GM19240 (cell line): Measurements from ENCODE around the gene ZNF827.
"Not testable (repeated sequence)": the region's sequence is repeated elsewhere in the genome, so short reads cannot be mapped to it uniquely, and the experiment has no call there.

Experiments
- DNase-seq: peaks from one replicate; pipeline ENCODE4 v3.0.0; 2011; ENCODE audit warnings: low spot score; ENCODE audit not compliant: insufficient read length

The ZNF827 gene

GRCh38 chr4:145866991-145867390 lies 71.6 kb downstream of the ZNF827 start:
- no peak for DNase-seq

- no peak for DNase-seq
Observed at GRCh38 chr4:145865274-145865941, 73.2 kb downstream of the ZNF827 start.

- no peak for DNase-seq
Observed at GRCh38 chr4:145863191-145863590, 75.4 kb downstream of the ZNF827 start.

DNA sequence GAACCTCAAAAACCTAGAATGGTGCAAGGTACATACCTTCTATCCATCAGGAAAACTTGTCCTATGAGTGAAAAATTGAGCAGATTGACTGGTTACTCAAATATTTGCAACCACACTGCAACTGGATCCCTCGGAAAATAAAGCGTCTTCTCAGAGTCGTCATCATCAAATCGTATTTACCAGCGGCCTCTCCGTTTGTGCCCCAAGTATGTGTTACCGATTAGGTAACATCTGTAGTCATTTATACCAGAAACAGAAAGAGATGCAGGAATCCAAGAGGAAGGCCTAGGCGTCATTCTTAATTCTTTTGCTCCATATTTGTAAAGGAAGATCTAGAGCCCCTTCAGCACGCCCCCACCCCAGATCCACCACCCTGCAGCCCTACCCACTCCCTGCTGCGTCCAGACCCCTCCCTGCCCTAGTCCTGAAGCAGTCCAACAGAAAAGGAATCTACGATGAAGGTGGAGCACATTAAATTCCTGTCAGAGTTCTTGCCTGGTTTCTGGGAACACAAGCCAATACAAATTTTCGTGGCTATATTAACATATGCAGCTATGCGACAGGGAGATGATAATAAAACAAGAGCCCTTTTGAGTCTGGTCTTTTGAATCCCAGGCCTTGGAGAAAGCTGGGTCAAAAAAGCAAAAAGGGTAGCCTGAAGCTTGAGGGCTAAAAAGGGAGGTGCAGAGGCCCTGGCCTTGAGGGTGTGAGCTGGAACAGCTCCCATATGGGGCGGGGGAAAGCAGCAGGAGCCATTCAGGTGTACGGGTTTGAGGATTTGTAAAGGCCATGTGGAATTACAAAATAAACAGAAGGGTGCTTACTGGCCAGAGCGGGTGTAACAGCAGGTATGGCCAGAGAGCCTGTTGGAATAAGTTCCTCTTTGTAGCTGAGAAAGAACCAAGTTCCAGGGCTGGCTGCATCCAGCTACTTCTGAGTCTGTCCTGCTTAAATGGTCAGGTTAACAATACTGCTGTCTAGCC lies 77.0 kb downstream of the ZNF827 start:
- no peak for DNase-seq

DNA sequence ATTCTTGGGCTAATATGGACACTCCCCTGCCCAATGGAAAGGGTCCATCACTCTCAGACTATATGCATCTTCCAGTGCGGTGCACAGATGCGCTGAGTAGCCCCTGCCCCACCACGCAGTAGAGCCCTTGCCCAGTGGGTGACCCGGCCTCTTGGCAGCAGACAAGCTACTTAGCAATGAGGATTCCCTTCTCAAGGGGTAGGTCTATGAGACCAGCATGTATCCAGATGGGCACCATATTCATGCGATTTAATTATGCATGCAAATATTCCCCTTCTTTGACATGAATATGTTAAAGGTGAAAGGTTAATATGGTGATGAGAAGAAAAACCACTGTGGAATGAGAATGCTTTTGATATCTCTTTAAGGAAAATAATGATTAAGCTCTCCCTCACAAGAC lies 77.7 kb downstream of the ZNF827 start:
- DNase-seq: no peak

DNA sequence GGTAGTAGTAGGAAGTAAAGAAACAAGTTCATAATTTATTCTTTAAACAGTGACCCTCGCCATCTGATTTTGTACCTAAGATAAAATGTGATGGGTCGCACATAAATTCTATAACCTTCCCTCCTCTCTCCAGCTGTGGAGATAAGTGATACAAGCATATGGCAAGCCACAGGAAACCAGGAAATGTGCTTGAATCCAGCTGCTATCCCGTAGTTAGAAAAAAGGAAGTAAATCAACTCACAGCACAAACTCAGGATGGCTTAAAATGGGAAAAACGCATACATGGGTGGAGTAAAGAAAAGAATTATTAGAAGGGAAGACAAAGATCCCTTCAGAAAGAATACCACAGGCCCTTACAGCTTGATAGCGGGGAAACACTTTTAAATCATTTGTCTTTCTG lies 78.2 kb downstream of the ZNF827 start:
- no peak for DNase-seq

DNA sequence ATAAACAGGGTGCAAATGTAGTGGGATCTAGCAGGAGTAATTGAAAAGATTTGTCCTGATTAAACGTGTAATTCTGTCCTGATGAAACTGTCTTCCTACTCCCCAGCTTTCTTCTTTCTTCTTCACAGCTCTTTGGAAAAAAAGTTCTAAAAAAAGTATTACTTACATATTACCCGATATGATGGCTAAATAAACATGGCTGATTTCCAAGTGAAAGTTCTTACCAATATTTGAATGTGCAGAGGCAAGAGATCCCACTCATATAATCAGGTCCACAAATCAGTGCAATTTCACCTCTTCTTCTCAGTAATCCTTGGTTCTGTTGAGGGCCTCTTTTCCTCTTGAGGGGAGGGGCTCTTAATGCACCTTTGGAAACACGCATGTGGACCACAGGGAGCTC lies 78.7 kb downstream of the ZNF827 start:
- DNase-seq: no peak

DNA sequence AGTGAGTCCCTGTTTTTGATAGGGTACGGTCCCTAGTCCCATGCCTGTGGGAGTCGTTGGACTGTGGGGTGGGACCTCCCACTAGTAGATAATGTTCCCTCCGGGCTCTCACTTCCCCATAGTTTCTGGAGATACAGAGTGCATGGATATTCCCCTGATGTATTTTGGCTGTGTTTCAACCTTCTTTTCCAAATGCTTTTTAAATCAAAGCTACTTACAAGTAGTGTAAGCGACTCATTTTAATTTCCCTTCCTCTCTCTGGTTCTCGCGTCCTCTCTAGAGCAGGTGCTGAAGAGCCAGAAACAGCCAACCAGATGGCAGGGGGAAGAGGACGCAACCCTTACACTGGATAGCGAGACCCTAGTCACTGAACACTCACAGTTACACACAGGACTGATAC lies 79.2 kb downstream of the ZNF827 start:
- no peak for DNase-seq

GRCh38 chr4:145852256-145852839 lies 86.3 kb downstream of the ZNF827 start:
- DNase-seq: no peak

DNA sequence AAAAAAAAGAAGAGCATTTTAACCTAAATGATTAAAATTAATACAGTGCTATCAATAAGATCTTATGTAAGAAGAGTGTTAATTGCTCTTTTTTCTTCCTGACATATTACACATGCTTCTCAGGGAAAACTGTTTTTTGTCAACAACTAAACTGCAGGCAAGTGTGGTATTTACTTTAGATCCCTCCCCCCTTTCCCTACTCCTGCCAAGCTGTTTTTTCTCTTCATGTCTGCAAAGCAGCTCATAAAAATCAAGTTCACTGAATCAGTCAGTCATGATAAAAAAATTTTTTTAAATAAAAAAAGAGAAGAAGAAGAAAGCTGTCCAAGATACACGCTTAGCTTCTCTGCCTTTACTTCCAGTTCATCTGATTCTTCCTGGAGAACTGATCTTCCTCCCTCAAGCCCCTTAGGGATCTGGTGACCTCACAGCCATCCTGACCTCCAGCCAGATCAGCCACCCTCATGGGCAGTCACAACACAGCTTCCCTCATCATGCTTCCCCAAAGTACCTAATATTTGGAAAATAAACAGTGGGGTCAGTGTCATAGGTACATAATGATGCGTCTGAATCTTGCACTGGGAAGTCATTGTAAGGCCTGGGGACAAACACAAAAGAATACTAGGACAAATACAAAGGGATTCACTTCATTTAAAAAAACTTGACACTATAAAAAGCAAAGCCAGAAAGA lies 87.0 kb downstream of the ZNF827 start:
- DNase-seq: no peak

GRCh38 chr4:145847764-145848163 lies 90.9 kb downstream of the ZNF827 start:
- DNase-seq: no peak

GRCh38 chr4:145845118-145845517 lies 93.5 kb downstream of the ZNF827 start:
- no peak for DNase-seq

DNA sequence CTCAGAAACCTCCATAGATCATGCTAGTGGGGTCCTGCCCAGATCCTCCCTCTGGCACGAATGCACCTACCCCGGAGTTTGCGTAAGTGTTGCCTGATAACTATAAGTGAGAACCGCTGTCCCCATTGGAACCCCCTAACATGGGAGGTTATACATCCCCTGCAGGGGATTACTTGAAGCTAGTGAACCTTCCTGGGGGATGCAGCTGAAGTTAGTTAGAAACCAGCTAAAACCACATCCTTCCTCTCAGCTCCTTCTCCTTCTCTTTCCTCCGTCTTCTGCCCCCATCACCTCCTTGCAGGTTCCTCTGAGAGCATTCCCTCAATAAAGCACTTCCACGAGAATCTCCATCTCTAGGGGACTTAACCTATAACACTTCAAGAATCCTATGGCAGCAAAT lies 95.0 kb downstream of the ZNF827 start:
- no peak for DNase-seq

DNA sequence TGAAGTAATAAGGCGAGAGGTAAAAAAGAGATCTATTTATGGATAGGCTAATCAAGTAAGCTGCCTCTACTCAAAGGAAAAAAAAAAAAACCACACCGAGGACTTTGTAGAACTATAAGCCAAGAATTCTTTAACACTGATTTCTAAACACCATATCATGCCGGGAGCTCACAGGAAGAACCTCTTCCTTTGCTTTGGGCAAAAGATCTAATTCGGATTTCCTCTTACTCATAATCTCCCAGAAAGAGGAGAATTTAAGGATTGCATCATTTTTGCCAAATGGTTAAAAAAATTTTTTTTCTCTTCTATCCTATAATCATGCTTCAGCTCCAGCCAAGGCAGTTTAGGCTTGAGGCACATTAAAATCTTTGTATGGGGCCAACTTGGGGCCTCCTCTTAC lies 95.5 kb downstream of the ZNF827 start:
- DNase-seq: no peak

DNA sequence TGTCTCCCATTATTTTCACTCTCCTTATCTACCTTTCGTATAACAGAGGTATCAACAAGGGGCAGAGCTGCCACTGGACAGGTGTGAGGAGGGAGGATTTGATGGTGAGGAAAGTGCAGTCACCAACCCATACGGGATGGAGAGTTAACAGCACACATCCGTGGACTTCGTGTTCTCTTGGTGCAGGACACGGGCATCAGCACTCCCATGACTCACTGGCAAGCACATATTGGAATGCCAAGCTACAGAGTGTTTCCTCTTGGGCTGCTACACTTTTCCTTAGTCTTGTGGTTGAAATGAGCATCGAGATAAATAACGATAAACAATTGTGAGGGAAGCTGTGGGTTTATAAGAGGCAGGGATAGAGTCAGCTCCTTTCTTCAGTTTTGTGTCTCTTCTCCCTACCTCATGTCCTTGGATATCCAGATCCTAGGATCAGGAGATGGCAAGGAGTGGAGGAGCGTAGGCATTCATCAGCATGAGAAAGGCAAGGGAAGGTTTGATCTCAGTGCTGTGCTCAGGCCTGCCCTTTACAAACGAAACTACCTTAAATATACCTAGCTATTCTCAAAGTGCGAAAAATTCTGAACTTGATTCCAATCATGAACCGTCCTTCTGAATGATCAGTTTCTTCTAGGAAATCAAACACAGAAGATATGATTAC lies 96.3 kb downstream of the ZNF827 start:
- DNase-seq: no peak

GRCh38 chr4:145840801-145841200 lies 97.8 kb downstream of the ZNF827 start:
- DNase-seq: no peak

DNA sequence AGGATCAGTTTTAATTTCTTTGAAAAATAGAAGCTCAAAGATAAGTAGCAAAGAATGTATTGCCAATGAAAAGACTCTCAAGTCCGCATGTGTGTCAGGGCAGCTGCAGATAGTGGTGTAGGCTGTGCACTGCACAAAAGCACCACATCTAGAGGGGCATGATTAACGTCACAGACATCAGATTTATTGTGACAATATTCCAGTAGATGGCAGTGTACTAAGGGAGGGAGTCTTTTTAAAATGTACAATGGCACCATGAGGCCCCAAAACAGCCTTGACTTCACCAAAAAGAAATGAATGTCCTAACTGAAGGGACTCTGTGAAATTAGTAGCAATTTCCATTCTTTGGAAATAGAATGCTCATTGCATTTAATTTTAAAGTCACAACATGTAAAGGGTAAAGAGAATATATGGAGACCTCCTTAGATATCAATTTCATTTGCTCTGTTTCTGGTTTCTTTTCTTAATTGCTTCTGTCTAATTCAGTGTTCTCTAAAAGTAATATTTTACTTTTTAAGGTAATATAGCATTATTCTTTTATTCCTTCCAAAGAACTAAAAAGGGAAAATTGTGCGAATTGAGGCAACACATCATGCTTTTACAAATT lies 98.4 kb downstream of the ZNF827 start:
- no peak for DNase-seq

- no peak for DNase-seq
Observed at GRCh38 chr4:145839151-145839550, 99.5 kb downstream of the ZNF827 start.

GRCh38 chr4:145832384-145832783 lies 106.2 kb downstream of the ZNF827 start:
- DNase-seq: not testable (repeated sequence)

- DNase-seq: no peak
Observed at GRCh38 chr4:145830699-145831098, 107.9 kb downstream of the ZNF827 start.
